Spleen (tissue), 11 donors: ENCODE data around the gene MESP2. TPM values are rescaled to one million over a fixed set of nuclear protein-coding genes. Genes with fewer than 3 reads are reported as not detected.

ENCODE experiments used
- DNase-seq: peaks from one replicate; pipeline ENCODE4 v3.0.0-alpha.2; 2020
- H3K27ac ChIP-seq, 8 donors: fragments of 200-600 bp; sonication (generic) in 7 of 8; 1 replicate in 4 of 8; 2 replicates in 4 of 8; pipeline versions ENCODE4 v1.5.0 to v1.8.0; 2016 to 2021; ENCODE audit warnings: inconsistent platforms in 4 of 8, mild to moderate bottlenecking in 4 of 8, moderate library complexity in 1 of 8
- H3K27me3 ChIP-seq, 7 donors: fragments of 200-600 bp; sonication (generic) in 6 of 7; replicated peaks in 1 of 7; 1 replicate in 4 of 7; 2 replicates in 3 of 7; pipeline versions ENCODE4 v1.5.0 to v1.8.0; 2016 to 2021; ENCODE audit warnings: inconsistent platforms in 3 of 7, mild to moderate bottlenecking in 1 of 7
- H3K36me3 ChIP-seq, 6 donors: fragments of 200-600 bp; sonication (generic) in 5 of 6; 1 replicate in 4 of 6; 2 replicates in 2 of 6; pipeline versions ENCODE4 v1.5.0 to v1.8.0; 2016 to 2021; ENCODE audit warnings: inconsistent platforms in 2 of 6
- H3K4me1 ChIP-seq, 6 donors: fragments of 200-600 bp; sonication (generic) in 5 of 6; 1 replicate in 3 of 6; 2 replicates in 3 of 6; pipeline versions ENCODE4 v1.5.0 to v1.8.0; 2016 to 2021; ENCODE audit warnings: inconsistent platforms in 3 of 6
- H3K4me3 ChIP-seq, 8 donors: fragments of 200-600 bp; sonication (generic) in 7 of 8; 1 replicate in 4 of 8; 2 replicates in 4 of 8; pipeline versions ENCODE4 v1.5.0 to v1.8.0; 2016 to 2021; ENCODE audit warnings: inconsistent platforms in 4 of 8, mild to moderate bottlenecking in 4 of 8, moderate library complexity in 2 of 8
- H3K9me3 ChIP-seq, 8 donors: fragments of 200-600 bp; sonication (generic) in 7 of 8; 1 replicate in 4 of 8; 2 replicates in 4 of 8; pipeline versions ENCODE4 v1.5.0 to v1.8.0; 2016 to 2021; ENCODE audit warnings: inconsistent platforms in 4 of 8
- POLR2A ChIP-seq, 3 donors: fragments of 450-650 bp; IDR thresholded peaks; one replicate each; pipeline ENCODE4 v1.5.1; 2017; ENCODE audit warnings: antibody characterized with exemption in 3 of 3, mild to moderate bottlenecking in 1 of 3
- POLR2AphosphoS5 ChIP-seq, 3 donors: sonication (generic); formaldehyde crosslinking; IDR thresholded peaks; one replicate each; pipeline ENCODE4 v1.5.1; 2017; ENCODE audit warnings: antibody characterized with exemption in 3 of 3
- WGBS, 5 donors: extraction: QIAGEN DNeasy Blood & Tissue Kit in 3 of 5; methylation state at CpG; one replicate each; pipeline versions ENCODE4 v1.1.5 to v1.1.7; 2013 to 2018; 5-methylcytosine and 5-hydroxymethylcytosine counted together
- intact Hi-C: fragments of 100-400 bp; cut with DNase I; formaldehyde crosslinking; loops from one replicate; pipeline ENCODE4 v1.15.0; 2023; ENCODE audit warnings: low total_unique reads
- polyA plus RNA-seq, 3 donors: library from polyadenylated mRNA; stranded (reverse); fragments of 200-250 nt; gene quantifications; one replicate each; pipeline ENCODE4 v1.2.1, GENCODE V29; 2013
- total RNA-seq, 7 donors: library from RNA; depleted of rRNA in 3 of 7; stranded (reverse); fragments of >200 nt in 3 of 7; fragmentation: NEBNext Ultra II Directional in 4 of 7; extraction: Animal tissue kit (Norgen Biotek cat#: 25700) in 4 of 7; gene quantifications; one replicate each; pipeline versions ENCODE4 v1.1.0 to v1.2.1, GENCODE V29; 2016 to 2021
- TF ChIP-seq, protein P1 (sequence below), 11 experiments: fragments of 200-600 bp in 7 of 11; fragments of 450-650 bp in 4 of 11; sonication (generic) in 4 of 11; IDR thresholded peaks in 8 of 11; conservative IDR thresholded peaks in 3 of 11; 1 replicate in 7 of 11; 2 replicates in 4 of 11; pipeline versions ENCODE4 v1.4.0 to v1.8.0; 2016 to 2021; ENCODE audit warnings: antibody characterized with exemption in 11 of 11, inconsistent platforms in 4 of 11, mild to moderate bottlenecking in 1 of 11
- donor health status: healthy with polysubstance abuse.
- donor health status: DM: no; HTN: no; CAD: no; lungs with moderate emphysema.
- donor health status: DM: no; HTN: no; CAD: no.
- donor health status: Bipolar disorder and iron deficiency.
- donor health status: healthy.
- donor health status: DM: no; HTN: no; CAD: no.
- donor health status: DM: yes; HTN: yes; CAD: no.

MESP2 gene
- total and polyA plus RNA-seq, 10 donors: 0.05 TPM; not detected in 9

DNA sequence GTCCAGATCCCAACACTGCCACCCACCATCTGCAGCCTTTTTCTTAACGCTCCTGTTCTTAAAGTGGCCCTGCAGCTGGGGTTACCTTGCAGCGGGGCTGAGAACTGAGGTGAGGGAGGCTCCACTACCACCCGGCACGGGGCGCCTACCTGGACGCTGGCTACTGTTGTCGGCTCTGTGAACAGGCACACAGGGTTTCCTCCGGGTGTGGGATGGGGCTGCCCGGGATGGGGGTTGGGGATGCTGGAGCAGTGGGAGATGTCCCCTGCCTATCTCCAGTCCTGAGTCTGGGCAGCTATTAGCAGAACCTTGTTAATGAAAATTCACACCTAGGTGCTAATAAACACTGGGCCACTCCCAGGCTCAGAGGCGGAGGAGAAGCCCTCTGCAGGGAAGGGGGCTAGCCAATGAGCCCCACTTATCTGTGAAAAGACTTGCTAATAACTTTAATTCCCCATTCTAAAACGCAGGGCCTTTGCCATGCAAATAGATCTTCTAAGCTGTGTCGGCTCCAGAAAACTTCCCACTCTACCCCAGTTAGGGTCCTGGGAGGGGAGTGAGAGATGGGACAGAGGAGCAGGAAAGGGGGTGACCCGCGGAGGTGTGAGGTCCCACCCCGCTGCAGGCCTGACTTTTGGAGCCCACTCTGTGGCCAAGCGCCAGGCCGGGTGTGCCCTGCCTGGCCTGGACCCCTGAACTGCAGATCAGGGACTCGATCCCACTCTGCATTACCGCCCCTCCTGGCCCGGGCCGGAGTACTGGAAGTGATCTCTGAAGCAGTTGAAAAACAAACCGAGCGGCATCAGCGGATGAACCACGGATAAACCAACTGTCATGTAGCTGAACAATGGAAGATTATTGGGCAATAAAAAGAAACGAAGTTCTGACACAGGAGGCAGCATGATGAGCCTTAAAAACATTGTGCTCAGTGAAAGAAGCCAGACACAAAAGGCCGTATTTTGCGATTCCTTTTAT is 28.1 kb upstream of the MESP2 start:
- no peak overlapping the region for H3K4me3 ChIP-seq
- intact Hi-C loops: no loop called here
- no peak for DNase-seq
- H3K4me1 ChIP-seq: peaks cover 3 to 23% (median 16%) of the 10 kb centered on the region in 6 donors
- WGBS, 5 donors: 67 to 75% (median 72%) methylated on average over 23 to 28 of the region's 28 CpGs
- H3K27me3 ChIP-seq: peaks cover 0 to 49% (median 7%) of the 10 kb centered on the region in 7 donors
- H3K27ac ChIP-seq: no peak overlapping the region
- no peaks in the 10 kb centered on the region for H3K9me3 ChIP-seq
- no peaks in the 10 kb centered on the region for H3K36me3 ChIP-seq
- TF ChIP-seq, protein P1, sequence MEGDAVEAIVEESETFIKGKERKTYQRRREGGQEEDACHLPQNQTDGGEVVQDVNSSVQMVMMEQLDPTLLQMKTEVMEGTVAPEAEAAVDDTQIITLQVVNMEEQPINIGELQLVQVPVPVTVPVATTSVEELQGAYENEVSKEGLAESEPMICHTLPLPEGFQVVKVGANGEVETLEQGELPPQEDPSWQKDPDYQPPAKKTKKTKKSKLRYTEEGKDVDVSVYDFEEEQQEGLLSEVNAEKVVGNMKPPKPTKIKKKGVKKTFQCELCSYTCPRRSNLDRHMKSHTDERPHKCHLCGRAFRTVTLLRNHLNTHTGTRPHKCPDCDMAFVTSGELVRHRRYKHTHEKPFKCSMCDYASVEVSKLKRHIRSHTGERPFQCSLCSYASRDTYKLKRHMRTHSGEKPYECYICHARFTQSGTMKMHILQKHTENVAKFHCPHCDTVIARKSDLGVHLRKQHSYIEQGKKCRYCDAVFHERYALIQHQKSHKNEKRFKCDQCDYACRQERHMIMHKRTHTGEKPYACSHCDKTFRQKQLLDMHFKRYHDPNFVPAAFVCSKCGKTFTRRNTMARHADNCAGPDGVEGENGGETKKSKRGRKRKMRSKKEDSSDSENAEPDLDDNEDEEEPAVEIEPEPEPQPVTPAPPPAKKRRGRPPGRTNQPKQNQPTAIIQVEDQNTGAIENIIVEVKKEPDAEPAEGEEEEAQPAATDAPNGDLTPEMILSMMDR (IDR thresholded peaks at IDR 0.05 in 8 of 11, conservative IDR thresholded peaks at IDR 0.05 in 3 of 11): no peak
- TF ChIP-seq POLR2A (IDR thresholded peaks at IDR 0.05): no peak
- no peak for TF ChIP-seq POLR2AphosphoS5 (IDR thresholded peaks at IDR 0.05)

DNA sequence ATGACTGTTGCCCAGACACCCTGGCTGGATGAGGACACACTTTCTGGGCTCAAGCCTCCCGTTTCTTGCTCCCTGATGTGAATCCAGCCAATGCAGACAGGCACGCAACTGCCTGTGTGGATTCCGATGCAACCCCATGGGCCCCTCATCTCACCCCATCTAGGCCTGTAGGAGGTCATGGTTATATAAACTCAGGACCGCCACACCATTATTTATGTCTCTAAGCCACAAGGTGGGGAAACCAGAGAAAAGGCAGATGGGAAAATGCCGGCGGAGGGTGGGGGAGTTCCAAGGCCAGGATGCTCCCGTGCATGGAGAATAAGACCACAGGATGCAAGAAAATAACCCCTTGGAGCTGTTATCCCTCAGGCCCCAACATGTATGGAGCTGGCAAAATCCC is 27.1 kb upstream of the MESP2 start:
- H3K9me3 ChIP-seq: no peaks in the 10 kb centered on the region
- H3K27ac ChIP-seq: no peak overlapping the region
- WGBS, 5 donors: 80 to 88% (median 85%) methylated on average over 7 of the region's 7 CpGs
- TF ChIP-seq, protein P1 (IDR thresholded peaks at IDR 0.05 in 8 of 11, conservative IDR thresholded peaks at IDR 0.05 in 3 of 11): no peak
- peaks cover 0 to 49% (median 7%) of the 10 kb centered on the region in 7 donors for H3K27me3 ChIP-seq
- H3K4me3 ChIP-seq: no peak overlapping the region
- intact Hi-C loops: no loop called here
- peaks cover 3 to 23% (median 16%) of the 10 kb centered on the region in 6 donors for H3K4me1 ChIP-seq
- no peaks in the 10 kb centered on the region for H3K36me3 ChIP-seq
- DNase-seq: no peak

DNA sequence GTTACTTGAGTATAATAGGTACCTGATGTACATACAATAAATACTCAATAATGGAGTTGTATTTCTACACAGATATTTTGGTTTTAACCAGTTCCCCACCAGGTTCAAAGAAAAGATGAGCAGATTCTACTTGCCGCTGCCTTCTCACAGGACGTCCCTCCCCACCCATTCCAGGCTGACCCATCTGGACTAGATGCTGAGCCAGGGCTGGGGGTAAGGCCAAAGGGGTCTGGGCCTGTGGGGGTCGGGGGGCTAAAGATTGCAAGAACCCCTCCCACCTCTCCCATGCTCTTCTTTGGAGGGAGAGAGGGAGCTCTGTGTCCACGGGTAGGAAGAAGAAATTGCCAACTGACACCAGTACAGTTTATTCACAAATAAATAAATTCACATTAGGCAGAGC is 26.6 kb upstream of the MESP2 start:
- TF ChIP-seq POLR2A (IDR thresholded peaks at IDR 0.05) (no peak), POLR2AphosphoS5 (IDR thresholded peaks at IDR 0.05) (no peak)
- TF ChIP-seq, protein P1 (IDR thresholded peaks at IDR 0.05 in 8 of 11, conservative IDR thresholded peaks at IDR 0.05 in 3 of 11): no peak
- 69 to 85% (median 74%) methylated on average over 4 of the region's 4 CpGs for WGBS, 5 donors
- no peak overlapping the region for H3K27ac ChIP-seq
- peaks cover 0 to 49% (median 7%) of the 10 kb centered on the region in 7 donors for H3K27me3 ChIP-seq
- H3K4me3 ChIP-seq: peak overlapping the region in 3 of 8 donors; percentile 67 to 91 (median 77)
- peaks cover 3 to 23% (median 16%) of the 10 kb centered on the region in 6 donors for H3K4me1 ChIP-seq
- intact Hi-C loops: no loop called here
- H3K36me3 ChIP-seq: no peaks in the 10 kb centered on the region
- H3K9me3 ChIP-seq: no peaks in the 10 kb centered on the region
- no peak for DNase-seq

DNA sequence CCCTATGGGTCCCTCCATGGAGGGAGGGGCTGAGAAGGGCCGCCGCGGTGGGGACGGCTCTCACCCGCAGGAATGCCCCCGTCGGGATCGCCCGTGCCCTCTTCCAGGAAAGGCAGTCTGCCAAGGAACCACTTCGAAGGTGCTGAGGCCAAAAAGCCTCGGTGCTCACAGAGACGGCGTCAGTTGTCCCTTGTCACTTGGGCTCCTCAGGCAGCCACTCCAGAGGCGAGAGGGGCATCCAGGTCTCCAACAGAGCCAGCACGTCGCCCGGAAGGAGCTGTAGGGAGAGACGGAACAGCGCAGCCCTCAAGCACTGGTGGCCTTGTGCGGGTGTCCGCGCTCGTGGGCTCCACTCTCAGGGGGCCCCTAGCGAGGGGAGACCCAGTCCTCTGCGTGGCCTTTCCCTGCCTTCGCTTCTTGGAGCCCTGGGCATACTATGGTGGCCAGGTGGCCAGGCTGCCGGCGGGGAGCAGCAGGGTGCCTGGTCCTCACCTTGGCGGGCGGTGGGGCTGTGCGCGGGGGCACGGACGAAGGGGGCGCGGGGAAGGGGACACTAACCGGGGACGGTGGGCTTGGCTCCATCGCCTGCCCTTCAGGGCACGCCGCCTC is 26.1 kb upstream of the MESP2 start:
- Histone ChIP-seq H3K27me3 (peaks cover 0 to 43% (median 7%) of the 10 kb centered on the region in 7 donors), H3K4me1 (peaks cover 3 to 23% (median 16%) of the 10 kb centered on the region in 6 donors), H3K36me3 (no peaks in the 10 kb centered on the region), H3K27ac (peak overlapping the region in 4 of 8 donors; percentile 54 to 77 (median 68)), H3K9me3 (no peaks in the 10 kb centered on the region), H3K4me3 (peak overlapping the region; percentile 56 to 91 (median 73))
- no peak for DNase-seq
- TF ChIP-seq POLR2A (IDR thresholded peaks at IDR 0.05) (no peak), POLR2AphosphoS5 (IDR thresholded peaks at IDR 0.05) (no peak)
- TF ChIP-seq, protein P1 (IDR thresholded peaks at IDR 0.05 in 8 of 11, conservative IDR thresholded peaks at IDR 0.05 in 3 of 11): no peak
- 1 to 7% (median 4%) methylated on average over 25 to 41 of the region's 41 CpGs for WGBS, 5 donors
- intact Hi-C loops: no loop called here
